ENCODE measurements around the gene FBN2. TPM values are rescaled to one million over a fixed set of nuclear protein-coding genes. Genes with fewer than 3 reads are reported as not detected.

FBN2 gene
- total RNA-seq, 1 experiment from 2014 or later: not detected

GRCh38 chr5:128424646-128425045 is 113.4 kb downstream of the FBN2 start:
- no peaks in the 10 kb centered on the region for H3K9me2 ChIP-seq (replicated peaks; ENCODE audit: insufficient read depth, low read length)
- no peaks in the 10 kb centered on the region for H3K27me3 ChIP-seq (ENCODE audit: low read length)
- H3K9me3 ChIP-seq (ENCODE audit: low read length): no peaks in the 10 kb centered on the region
- no peak overlapping the region for H2AFZ ChIP-seq (ENCODE audit: low read length)
- no peaks in the 10 kb centered on the region for H3K36me3 ChIP-seq (ENCODE audit: insufficient read depth, low read length)
- no peak overlapping the region for H3K4me3 ChIP-seq (ENCODE audit: low read length)
- no peak overlapping the region for H3K27ac ChIP-seq (ENCODE audit: low read length)
- no peak for DNase-seq
- no peak overlapping the region for H3K4me2 ChIP-seq (ENCODE audit: low read depth, low read length, poor library complexity, severe bottlenecking)
- no peaks in the 10 kb centered on the region for H4K20me1 ChIP-seq (ENCODE audit: insufficient read depth, low read depth, low read length)
- no peaks in the 10 kb centered on the region for H3K4me1 ChIP-seq (ENCODE audit: low read length)
- no peak overlapping the region for H3K9ac ChIP-seq (ENCODE audit: low read length)
- H3K79me2 ChIP-seq (ENCODE audit: low read length): no peaks in the 10 kb centered on the region

- Histone ChIP-seq H3K4me1 (ENCODE audit: low read length) (no peaks in the 10 kb centered on the region), H3K79me2 (ENCODE audit: low read length) (no peaks in the 10 kb centered on the region), H3K9ac (ENCODE audit: low read length) (no peak overlapping the region), H3K36me3 (ENCODE audit: insufficient read depth, low read length) (no peaks in the 10 kb centered on the region), H3K4me2 (ENCODE audit: low read depth, low read length, poor library complexity, severe bottlenecking) (no peak overlapping the region), H3K4me3 (ENCODE audit: low read length) (no peak overlapping the region), H3K27ac (ENCODE audit: low read length) (no peak overlapping the region), H3K9me2 (replicated peaks; ENCODE audit: insufficient read depth, low read length) (no peaks in the 10 kb centered on the region), H4K20me1 (ENCODE audit: insufficient read depth, low read depth, low read length) (no peaks in the 10 kb centered on the region), H3K27me3 (ENCODE audit: low read length) (no peaks in the 10 kb centered on the region), H3K9me3 (ENCODE audit: low read length) (no peaks in the 10 kb centered on the region), H2AFZ (ENCODE audit: low read length) (no peak overlapping the region)
- DNase-seq: no peak
Observed at GRCh38 chr5:128422612-128423011, 115.4 kb downstream of the FBN2 start.

GRCh38 chr5:128414469-128414868 is 123.6 kb downstream of the FBN2 start:
- Histone ChIP-seq H3K9ac (ENCODE audit: low read length) (no peak overlapping the region), H3K27me3 (ENCODE audit: low read length) (no peaks in the 10 kb centered on the region), H2AFZ (ENCODE audit: low read length) (no peak overlapping the region), H3K79me2 (ENCODE audit: low read length) (no peaks in the 10 kb centered on the region), H3K9me3 (ENCODE audit: low read length) (no peaks in the 10 kb centered on the region), H3K4me2 (ENCODE audit: low read depth, low read length, poor library complexity, severe bottlenecking) (no peak overlapping the region), H4K20me1 (ENCODE audit: insufficient read depth, low read depth, low read length) (no peaks in the 10 kb centered on the region), H3K4me3 (ENCODE audit: low read length) (no peak overlapping the region), H3K36me3 (ENCODE audit: insufficient read depth, low read length) (no peaks in the 10 kb centered on the region), H3K27ac (ENCODE audit: low read length) (no peak overlapping the region), H3K9me2 (replicated peaks; ENCODE audit: insufficient read depth, low read length) (no peaks in the 10 kb centered on the region), H3K4me1 (ENCODE audit: low read length) (no peaks in the 10 kb centered on the region)
- DNase-seq: peak; percentile 23

- Histone ChIP-seq H3K27me3 (ENCODE audit: low read length) (no peaks in the 10 kb centered on the region), H3K79me2 (ENCODE audit: low read length) (no peaks in the 10 kb centered on the region), H3K9ac (ENCODE audit: low read length) (no peak overlapping the region), H3K9me3 (ENCODE audit: low read length) (no peaks in the 10 kb centered on the region), H3K4me1 (ENCODE audit: low read length) (no peaks in the 10 kb centered on the region), H3K4me3 (ENCODE audit: low read length) (no peak overlapping the region), H3K4me2 (ENCODE audit: low read depth, low read length, poor library complexity, severe bottlenecking) (no peak overlapping the region), H3K27ac (ENCODE audit: low read length) (no peak overlapping the region), H3K9me2 (replicated peaks; ENCODE audit: insufficient read depth, low read length) (no peaks in the 10 kb centered on the region), H4K20me1 (ENCODE audit: insufficient read depth, low read depth, low read length) (no peaks in the 10 kb centered on the region), H2AFZ (ENCODE audit: low read length) (no peak overlapping the region), H3K36me3 (ENCODE audit: insufficient read depth, low read length) (no peaks in the 10 kb centered on the region)
- DNase-seq: peak; percentile 7
Observed at GRCh38 chr5:128413356-128413755, 124.7 kb downstream of the FBN2 start.

GRCh38 chr5:128412145-128412930 is 125.7 kb downstream of the FBN2 start:
- no peak overlapping the region for H3K4me2 ChIP-seq (ENCODE audit: low read depth, low read length, poor library complexity, severe bottlenecking)
- H3K9ac ChIP-seq (ENCODE audit: low read length): no peak overlapping the region
- H2AFZ ChIP-seq (ENCODE audit: low read length): no peak overlapping the region
- H3K27ac ChIP-seq (ENCODE audit: low read length): no peak overlapping the region
- no peaks in the 10 kb centered on the region for H3K27me3 ChIP-seq (ENCODE audit: low read length)
- no peaks in the 10 kb centered on the region for H3K9me3 ChIP-seq (ENCODE audit: low read length)
- peak; percentile 19 for DNase-seq
- no peaks in the 10 kb centered on the region for H3K79me2 ChIP-seq (ENCODE audit: low read length)
- H3K36me3 ChIP-seq (ENCODE audit: insufficient read depth, low read length): no peaks in the 10 kb centered on the region
- H3K9me2 ChIP-seq (replicated peaks; ENCODE audit: insufficient read depth, low read length): no peaks in the 10 kb centered on the region
- no peaks in the 10 kb centered on the region for H4K20me1 ChIP-seq (ENCODE audit: insufficient read depth, low read depth, low read length)
- H3K4me1 ChIP-seq (ENCODE audit: low read length): no peaks in the 10 kb centered on the region
- no peak overlapping the region for H3K4me3 ChIP-seq (ENCODE audit: low read length)

- no peak overlapping the region for H3K9ac ChIP-seq (ENCODE audit: low read length)
Observed at GRCh38 chr5:128409166-128409800, 128.8 kb downstream of the FBN2 start.

GRCh38 chr5:128408622-128409021 is 129.4 kb downstream of the FBN2 start:
- no peaks in the 10 kb centered on the region for H3K79me2 ChIP-seq (ENCODE audit: low read length)

More at GRCh38 chr5:128409166-128409800, 128.8 kb downstream of the FBN2 start:
- Histone ChIP-seq H3K9me2 (replicated peaks; ENCODE audit: insufficient read depth, low read length) (no peaks in the 10 kb centered on the region), H3K79me2 (ENCODE audit: low read length) (no peaks in the 10 kb centered on the region), H2AFZ (ENCODE audit: low read length) (no peak overlapping the region), H3K9me3 (ENCODE audit: low read length) (no peaks in the 10 kb centered on the region), H3K27me3 (ENCODE audit: low read length) (no peaks in the 10 kb centered on the region), H3K27ac (ENCODE audit: low read length) (no peak overlapping the region), H3K4me2 (ENCODE audit: low read depth, low read length, poor library complexity, severe bottlenecking) (no peak overlapping the region), H4K20me1 (ENCODE audit: insufficient read depth, low read depth, low read length) (no peaks in the 10 kb centered on the region), H3K4me1 (ENCODE audit: low read length) (no peaks in the 10 kb centered on the region), H3K36me3 (ENCODE audit: insufficient read depth, low read length) (no peaks in the 10 kb centered on the region), H3K4me3 (ENCODE audit: low read length) (no peak overlapping the region)
- DNase-seq: no peak

GRCh38 chr5:128407944-128408343 is 130.1 kb downstream of the FBN2 start:
- H3K4me1 ChIP-seq (ENCODE audit: low read length): no peaks in the 10 kb centered on the region
- H3K36me3 ChIP-seq (ENCODE audit: insufficient read depth, low read length): no peaks in the 10 kb centered on the region
- H3K4me3 ChIP-seq (ENCODE audit: low read length): no peak overlapping the region
- no peak overlapping the region for H3K4me2 ChIP-seq (ENCODE audit: low read depth, low read length, poor library complexity, severe bottlenecking)
- H4K20me1 ChIP-seq (ENCODE audit: insufficient read depth, low read depth, low read length): no peaks in the 10 kb centered on the region
- no peaks in the 10 kb centered on the region for H3K9me2 ChIP-seq (replicated peaks; ENCODE audit: insufficient read depth, low read length)
- no peaks in the 10 kb centered on the region for H3K9me3 ChIP-seq (ENCODE audit: low read length)
- H2AFZ ChIP-seq (ENCODE audit: low read length): no peak overlapping the region
- H3K79me2 ChIP-seq (ENCODE audit: low read length): no peaks in the 10 kb centered on the region
- H3K9ac ChIP-seq (ENCODE audit: low read length): no peak overlapping the region
- DNase-seq: no peak
- H3K27me3 ChIP-seq (ENCODE audit: low read length): no peaks in the 10 kb centered on the region
- H3K27ac ChIP-seq (ENCODE audit: low read length): no peak overlapping the region

More at GRCh38 chr5:128408622-128409021, 129.4 kb downstream of the FBN2 start:
- no peak overlapping the region for H3K27ac ChIP-seq (ENCODE audit: low read length)
- H3K9me3 ChIP-seq (ENCODE audit: low read length): no peaks in the 10 kb centered on the region
- H4K20me1 ChIP-seq (ENCODE audit: insufficient read depth, low read depth, low read length): no peaks in the 10 kb centered on the region
- H3K4me3 ChIP-seq (ENCODE audit: low read length): no peak overlapping the region
- H3K4me2 ChIP-seq (ENCODE audit: low read depth, low read length, poor library complexity, severe bottlenecking): no peak overlapping the region
- H3K9me2 ChIP-seq (replicated peaks; ENCODE audit: insufficient read depth, low read length): no peaks in the 10 kb centered on the region
- no peaks in the 10 kb centered on the region for H3K4me1 ChIP-seq (ENCODE audit: low read length)
- H3K27me3 ChIP-seq (ENCODE audit: low read length): no peaks in the 10 kb centered on the region
- DNase-seq: no peak
- H3K36me3 ChIP-seq (ENCODE audit: insufficient read depth, low read length): no peaks in the 10 kb centered on the region
- no peak overlapping the region for H2AFZ ChIP-seq (ENCODE audit: low read length)
- H3K9ac ChIP-seq (ENCODE audit: low read length): no peak overlapping the region

Measured in Karpas-422 (cell line).